ENCODE measurements around the gene IL18BP. TPM values are rescaled to one million over a fixed set of nuclear protein-coding genes. Genes with fewer than 3 reads are reported as not detected.

IL18BP gene
- total and polyA plus RNA-seq, 10 of the 15 experiments (the other 5 are each of a cell fraction or from before 2014, with no cell fraction given), result 2.6 to 18.1 (median 10.7) TPM

DNA sequence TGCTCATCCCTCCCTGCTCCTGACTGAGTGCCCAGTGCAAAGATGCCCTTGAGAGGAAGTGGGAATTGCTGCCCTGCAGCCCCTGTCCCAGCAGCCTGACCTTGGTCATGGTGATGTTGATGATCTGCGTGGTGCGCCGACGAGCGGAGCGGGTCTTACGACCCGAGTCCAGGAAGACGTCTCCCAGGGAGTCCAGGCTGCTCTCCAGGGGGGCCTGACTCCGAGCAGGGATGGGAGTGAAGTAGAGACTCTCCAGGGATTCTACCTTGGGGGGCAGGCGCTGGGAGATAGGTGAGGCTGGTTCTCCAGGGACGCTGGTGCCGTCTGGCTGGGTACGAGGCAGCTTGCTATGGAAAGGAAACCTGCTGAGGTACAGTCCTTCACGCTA lies 8.4 kb downstream of the IL18BP start (continued):
- TF ChIP-seq, protein P1, sequence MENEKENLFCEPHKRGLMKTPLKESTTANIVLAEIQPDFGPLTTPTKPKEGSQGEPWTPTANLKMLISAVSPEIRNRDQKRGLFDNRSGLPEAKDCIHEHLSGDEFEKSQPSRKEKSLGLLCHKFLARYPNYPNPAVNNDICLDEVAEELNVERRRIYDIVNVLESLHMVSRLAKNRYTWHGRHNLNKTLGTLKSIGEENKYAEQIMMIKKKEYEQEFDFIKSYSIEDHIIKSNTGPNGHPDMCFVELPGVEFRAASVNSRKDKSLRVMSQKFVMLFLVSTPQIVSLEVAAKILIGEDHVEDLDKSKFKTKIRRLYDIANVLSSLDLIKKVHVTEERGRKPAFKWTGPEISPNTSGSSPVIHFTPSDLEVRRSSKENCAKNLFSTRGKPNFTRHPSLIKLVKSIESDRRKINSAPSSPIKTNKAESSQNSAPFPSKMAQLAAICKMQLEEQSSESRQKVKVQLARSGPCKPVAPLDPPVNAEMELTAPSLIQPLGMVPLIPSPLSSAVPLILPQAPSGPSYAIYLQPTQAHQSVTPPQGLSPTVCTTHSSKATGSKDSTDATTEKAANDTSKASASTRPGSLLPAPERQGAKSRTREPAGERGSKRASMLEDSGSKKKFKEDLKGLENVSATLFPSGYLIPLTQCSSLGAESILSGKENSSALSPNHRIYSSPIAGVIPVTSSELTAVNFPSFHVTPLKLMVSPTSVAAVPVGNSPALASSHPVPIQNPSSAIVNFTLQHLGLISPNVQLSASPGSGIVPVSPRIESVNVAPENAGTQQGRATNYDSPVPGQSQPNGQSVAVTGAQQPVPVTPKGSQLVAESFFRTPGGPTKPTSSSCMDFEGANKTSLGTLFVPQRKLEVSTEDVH (IDR thresholded peaks at IDR 0.05; ENCODE audit: low read depth, partially characterized antibody), result no peak
- TF ChIP-seq NFYB (IDR thresholded peaks at IDR 0.05; ENCODE audit: insufficient read depth, low read depth, low read length) (no peak), GATAD2B (conservative IDR thresholded peaks at IDR 0.05; ENCODE audit: low read depth) (no peak), EED (IDR thresholded peaks at IDR 0.05; ENCODE audit: low read depth) (no peak), BACH1 (IDR thresholded peaks at IDR 0.05; ENCODE audit: borderline replicate concordance) (no peak), EGR1 (IDR thresholded peaks at IDR 0.05; ENCODE audit: borderline replicate concordance in 1 of 2, low read depth in 2 of 2, low read length in 2 of 2) (no peak), RB1 (IDR thresholded peaks at IDR 0.05; ENCODE audit: borderline replicate concordance) (no peak)

DNA sequence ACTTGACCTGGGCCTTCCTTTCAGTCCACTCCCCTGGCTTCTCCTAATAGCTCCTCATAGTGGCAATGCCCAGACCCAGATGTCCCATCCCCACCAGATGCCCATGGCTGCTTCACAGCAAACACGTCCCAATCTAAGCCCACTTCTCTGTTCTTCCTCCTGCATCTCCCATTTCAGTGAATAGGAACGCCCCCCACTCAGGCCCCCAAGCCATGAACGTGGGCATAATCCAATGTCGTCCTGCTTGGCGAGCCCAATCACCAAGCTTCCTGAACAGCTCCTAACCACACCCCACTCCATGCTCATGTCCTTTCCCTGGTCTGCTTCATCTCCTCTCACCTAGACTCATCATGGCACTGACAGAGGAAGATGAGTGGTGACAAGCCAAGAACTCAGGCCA lies 8.9 kb downstream of the IL18BP start:
- H3K27ac ChIP-seq (ENCODE audit: control insufficient read depth, insufficient read depth), result no peak overlapping the region
- no peak overlapping the region for H2AFZ ChIP-seq (ENCODE audit: control insufficient read depth, low read depth, low read length)
- H3K27me3 ChIP-seq (replicated peaks in 1 of 2; ENCODE audit: control insufficient read depth in 2 of 2, insufficient read depth in 2 of 2, low read length in 1 of 2), result no peaks in the 10 kb centered on the region
- CTCF ChIA-PET, result interaction anchor here (1.4 to 2.1 kb wide), 3 partner anchors 30 to 84 kb away, joined by 3 to 16 read pairs (median 4); no protein-coding TSS in a partner anchor
- POLR2A ChIA-PET, result interaction anchor here (1.2 kb wide), 1 partner anchor 29 kb away, joined by 4 read pairs; no protein-coding TSS in a partner anchor
- H3K9me3 ChIP-seq (replicated peaks; ENCODE audit: control insufficient read depth, insufficient read depth, low read length), result no peaks in the 10 kb centered on the region
- no peak overlapping the region for H3K4me3 ChIP-seq
- SMC1A ChIA-PET (ENCODE audit: uncharacterized antibody, unreplicated experiment), result interaction anchor here (0.9 to 2.0 kb wide), 5 partner anchors 8 to 83 kb away, joined by 3 to 7 read pairs (median 4); partner anchors contain the start of gene IL18BP
- 91% methylated on average over 5 of the region's 5 CpGs for WGBS (ENCODE audit: insufficient coverage, insufficient replicate concordance, low lambda C conversion rate, missing lambda C conversion rate)
- no TSS peak for BruUV-seq (replicated peaks)
- H4K20me1 ChIP-seq (ENCODE audit: control insufficient read depth, insufficient read depth), result 0 out of 2 replicates have a peak, but pooled peaks cover 3% of the 10 kb centered on the region
- no peaks in the 10 kb centered on the region for H3K4me1 ChIP-seq (ENCODE audit: control insufficient read depth, insufficient read depth, low read length)
- H3K36me3 ChIP-seq (ENCODE audit: control insufficient read depth in 2 of 2, insufficient read depth in 2 of 2, low read length in 1 of 2), result peaks cover 46 to 69% of the 10 kb centered on the region in 2 experiments; a peak in 3 of 4 replicates
- no peak for TF ChIP-seq KLF5 (IDR thresholded peaks at IDR 0.05; ENCODE audit: partially characterized antibody)
- TF ChIP-seq CHD4 (IDR thresholded peaks at IDR 0.05), result no peak
- TF ChIP-seq ESRRA (IDR thresholded peaks at IDR 0.05; ENCODE audit: low read length), result no peak
- intact Hi-C loops (cut with micrococcal nuclease; ENCODE audit: unreplicated experiment), result no loop called here
- FAIRE-seq, result no peak
- no peaks in the 10 kb centered on the region for H3K79me2 ChIP-seq (ENCODE audit: control insufficient read depth, insufficient read depth, low read length)
- ATAC-seq, result no peak
- in situ Hi-C loops (cut with MboI), result no loop called here
- DNase-seq (ENCODE audit: low read depth, low spot score), result no peak
- no peak overlapping the region for H3K9ac ChIP-seq (ENCODE audit: control insufficient read depth, insufficient read depth, low read length)
- H3K4me2 ChIP-seq (ENCODE audit: control insufficient read depth, insufficient read depth), result no peak overlapping the region
- RAD21 ChIA-PET (ENCODE audit: unreplicated experiment), result interaction anchor here (1.2 kb wide), 1 partner anchor 17 kb away, joined by 3 read pairs; no protein-coding TSS in a partner anchor

Data from GM12878 (cell line).